IPS-11a (cell line): ENCODE data around the gene DENND1A.
"Not testable (repeated sequence)": the region's sequence is repeated elsewhere in the genome, so short reads cannot be mapped to it uniquely, and the experiment has no call there.

Experiments used
- H3K4me3 ChIP-seq: one replicate; pipeline ENCODE4 v1.5.1; 2013; ENCODE audit warnings: low read depth, low read length, control low read depth

DENND1A gene

GRCh38 chr9:123335193-123335985, 594.5 kb downstream of the DENND1A start:
- no peak overlapping the region for H3K4me3 ChIP-seq

- H3K4me3 ChIP-seq, result no peak overlapping the region
These were observed 595.3 kb downstream of the DENND1A start for GRCh38 chr9:123334639-123335038.

DNA sequence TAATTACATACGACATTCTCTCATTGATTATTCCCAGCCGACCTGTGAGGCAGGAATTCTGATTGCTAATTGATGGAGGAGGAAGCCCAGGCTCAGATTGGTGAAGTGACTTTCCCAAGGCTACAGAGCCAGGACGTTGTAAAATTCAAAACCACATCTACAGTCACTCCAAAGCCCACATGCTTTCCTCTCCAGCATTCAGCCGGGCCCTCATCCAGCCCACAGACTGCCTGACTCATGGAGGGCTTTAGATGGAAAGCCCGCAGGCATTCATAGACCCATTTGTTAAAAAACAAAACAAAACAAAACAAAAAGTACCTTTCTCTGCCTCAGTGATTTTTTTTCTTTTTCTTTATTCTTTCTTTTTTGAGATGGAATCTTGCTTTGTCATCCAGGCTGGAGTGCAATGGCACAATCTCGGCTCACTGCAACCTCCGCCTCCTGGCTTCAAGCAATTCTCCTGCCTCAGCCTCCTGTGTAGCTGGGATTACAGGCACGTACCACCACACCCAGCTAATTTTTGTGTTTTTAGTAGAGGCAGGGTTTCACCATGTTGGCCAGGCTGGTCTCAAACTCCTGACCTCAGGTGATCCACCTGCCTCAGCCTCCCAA, 596.8 kb downstream of the DENND1A start:
- not testable (repeated sequence) for H3K4me3 ChIP-seq

DNA sequence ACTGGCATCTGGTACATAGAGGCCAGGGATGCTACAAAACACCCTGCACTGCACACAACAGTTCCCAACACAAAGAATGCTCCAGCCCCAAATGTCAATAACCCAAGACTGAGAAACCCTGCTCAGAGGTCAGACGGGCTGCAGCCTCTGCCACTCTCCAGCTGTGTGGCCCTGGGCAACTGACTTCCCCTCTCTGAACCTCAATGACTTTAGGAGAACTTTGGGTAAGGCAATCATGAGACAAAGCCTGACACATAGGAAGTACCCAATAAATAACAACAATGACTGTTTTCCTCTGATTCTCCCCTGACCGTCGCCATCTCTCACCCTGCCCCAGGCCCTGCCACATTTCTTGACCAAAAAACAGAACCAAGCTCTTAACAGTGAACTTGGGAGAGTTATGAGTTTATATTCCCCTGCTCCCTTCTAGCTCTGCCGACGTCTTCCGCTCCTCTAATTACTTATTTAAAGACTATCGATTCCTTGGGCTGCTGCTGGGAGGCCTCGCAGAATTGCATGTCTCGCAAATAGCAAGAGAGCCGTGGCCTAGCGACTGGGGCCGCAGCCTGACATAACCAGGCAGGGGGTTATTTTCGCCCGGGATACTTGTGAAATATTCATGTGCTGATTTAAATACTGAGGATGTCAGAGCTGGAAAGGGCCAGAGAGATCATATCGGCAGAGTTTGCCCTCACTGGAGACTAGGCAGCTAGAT, 598.4 kb downstream of the DENND1A start:
- H3K4me3 ChIP-seq, result no peak overlapping the region
